Measurements from ENCODE around the gene KCNC1.

KCNC1 gene

DNA sequence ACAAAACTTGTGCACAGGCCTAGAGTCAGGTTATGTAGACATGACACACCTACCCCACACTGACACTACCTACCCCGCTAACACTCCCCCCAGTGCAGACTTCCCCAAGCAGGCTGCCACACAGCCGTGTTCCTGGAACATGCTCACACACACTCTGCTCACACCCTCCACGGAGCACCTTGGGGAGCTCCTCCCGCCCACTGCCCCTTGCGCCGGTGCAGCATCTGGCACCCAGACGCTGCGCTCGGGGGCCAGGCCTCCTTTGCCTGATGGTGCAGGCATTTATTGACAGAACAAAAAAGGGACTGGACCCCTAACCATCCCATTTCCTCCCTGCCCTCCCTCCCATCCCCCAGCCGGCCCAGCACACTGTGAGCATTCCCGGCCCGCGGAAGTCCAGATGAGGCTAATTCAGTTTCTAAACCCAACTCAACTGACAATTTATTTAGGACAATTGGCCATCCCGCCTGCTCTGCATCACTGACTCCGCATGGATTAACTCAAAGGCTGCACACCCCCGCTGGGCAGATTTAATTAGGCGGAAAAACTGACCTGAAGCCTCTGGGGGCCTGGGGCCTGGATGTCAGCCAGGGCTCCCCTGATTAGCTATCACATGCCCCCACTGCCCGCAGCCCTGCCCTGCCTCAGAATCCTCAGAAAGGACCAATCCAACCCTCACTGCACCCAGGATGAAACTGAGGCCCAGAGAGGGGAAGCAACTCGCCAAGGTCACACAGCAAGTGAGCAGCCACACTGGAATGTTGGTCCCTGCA, 30.1 kb downstream of the KCNC1 start:
- no peak for DNase-seq (ENCODE audit: low read depth)
- no peak for TF ChIP-seq CTCF (IDR thresholded peaks at IDR 0.05; ENCODE audit: low read depth, low read length, missing control alignments)
- H3K4me3 ChIP-seq (ENCODE audit: low read depth, low read length), result no peak overlapping the region

DNA sequence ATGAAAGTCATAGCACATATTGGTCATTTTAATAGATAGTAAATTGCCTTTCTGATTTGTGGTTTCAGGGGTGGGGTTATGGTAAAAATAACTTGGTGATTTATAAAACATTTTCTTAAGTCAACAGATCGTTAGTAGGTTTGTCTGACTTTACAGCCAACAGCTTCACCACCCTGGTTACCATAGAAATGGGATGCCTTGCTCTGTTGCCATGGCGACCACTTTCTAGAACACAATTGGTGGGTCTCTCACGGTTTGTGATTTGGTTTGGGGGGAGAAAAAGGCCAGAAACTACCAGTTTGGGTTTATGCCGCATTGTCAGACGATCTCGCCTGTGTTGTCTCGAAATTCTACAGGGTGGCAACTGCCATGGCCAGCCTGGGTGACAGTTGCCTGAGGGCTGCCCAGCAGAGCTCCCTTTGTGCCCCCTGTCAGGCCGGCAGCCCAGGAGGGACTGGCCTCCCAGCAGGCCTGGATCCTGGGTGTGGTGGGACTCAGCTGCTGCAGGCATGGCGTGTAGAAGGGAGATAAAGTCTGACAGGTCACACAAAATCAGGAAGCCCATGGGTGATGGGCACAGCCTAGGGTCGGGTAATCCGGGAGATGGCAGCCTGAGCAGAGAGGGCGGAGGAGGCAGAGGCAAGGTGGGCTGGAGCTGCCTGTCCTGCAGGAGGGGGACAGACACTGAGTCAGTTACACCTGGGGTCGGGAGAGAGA, 30.9 kb downstream of the KCNC1 start:
- no peak for DNase-seq (ENCODE audit: low read depth)
- no peak for TF ChIP-seq CTCF (IDR thresholded peaks at IDR 0.05; ENCODE audit: low read depth, low read length, missing control alignments)
- H3K4me3 ChIP-seq (ENCODE audit: low read depth, low read length), result no peak overlapping the region

- no peak for DNase-seq (ENCODE audit: low read depth)
- no peak for TF ChIP-seq CTCF (IDR thresholded peaks at IDR 0.05; ENCODE audit: low read depth, low read length, missing control alignments)
- no peak overlapping the region for H3K4me3 ChIP-seq (ENCODE audit: low read depth, low read length)
Observed at GRCh38 chr11:17766073-17766359, 31.4 kb downstream of the KCNC1 start.

DNA sequence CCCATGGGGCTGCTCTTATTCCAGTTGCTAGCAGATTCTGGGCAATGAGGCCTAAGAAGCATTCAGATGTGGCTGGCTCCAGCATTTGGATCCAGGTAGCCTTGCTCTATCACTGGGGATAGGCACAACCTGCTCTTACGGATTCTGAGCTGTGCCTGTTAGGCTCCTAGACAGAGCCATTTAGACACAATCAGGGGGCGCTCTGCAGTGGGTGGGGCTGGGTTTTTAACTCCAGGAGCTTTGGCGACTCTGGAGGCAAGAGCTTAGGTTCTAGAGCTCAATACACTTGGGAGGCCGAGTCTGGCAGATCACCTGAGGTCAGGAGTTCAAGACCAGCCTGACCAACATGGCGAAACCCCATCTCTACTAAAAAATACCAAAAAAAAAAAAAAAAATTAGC, 32.0 kb downstream of the KCNC1 start:
- TF ChIP-seq CTCF (IDR thresholded peaks at IDR 0.05; ENCODE audit: low read depth, low read length, missing control alignments), result peak; percentile 11
- DNase-seq (ENCODE audit: low read depth), result no peak
- no peak overlapping the region for H3K4me3 ChIP-seq (ENCODE audit: low read depth, low read length)

DNA sequence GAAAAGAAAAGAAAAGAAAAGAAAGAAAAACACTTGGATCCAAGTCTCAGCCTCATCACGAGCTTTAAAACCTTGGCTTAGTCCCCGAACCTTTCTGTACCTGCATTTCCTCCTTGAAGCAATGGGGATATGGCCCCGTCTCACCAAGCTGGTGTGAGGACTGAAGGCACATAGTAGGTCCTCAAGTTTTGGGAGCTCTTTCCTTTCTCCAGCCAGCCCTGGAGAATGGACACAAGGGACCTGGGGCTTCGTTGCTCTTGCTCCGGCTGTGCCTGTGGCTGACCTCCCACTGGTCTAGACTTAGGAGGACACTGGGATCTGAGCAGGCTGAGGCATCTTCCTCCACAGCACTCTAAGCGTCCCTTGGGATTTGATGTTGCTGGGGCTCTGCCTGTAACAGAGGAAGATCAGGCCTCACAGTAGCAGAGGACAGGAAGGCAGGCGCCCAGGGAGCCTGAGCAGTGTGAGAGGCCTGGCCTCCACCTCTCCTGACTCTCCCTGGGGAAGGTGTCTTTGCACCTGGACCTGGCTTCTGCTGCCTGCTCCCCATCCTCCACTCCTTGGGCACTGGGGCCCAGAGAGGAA, 32.8 kb downstream of the KCNC1 start:
- H3K4me3 ChIP-seq (ENCODE audit: low read depth, low read length), result no peak overlapping the region
- no peak for TF ChIP-seq CTCF (IDR thresholded peaks at IDR 0.05; ENCODE audit: low read depth, low read length, missing control alignments)
- DNase-seq (ENCODE audit: low read depth), result no peak

DNA sequence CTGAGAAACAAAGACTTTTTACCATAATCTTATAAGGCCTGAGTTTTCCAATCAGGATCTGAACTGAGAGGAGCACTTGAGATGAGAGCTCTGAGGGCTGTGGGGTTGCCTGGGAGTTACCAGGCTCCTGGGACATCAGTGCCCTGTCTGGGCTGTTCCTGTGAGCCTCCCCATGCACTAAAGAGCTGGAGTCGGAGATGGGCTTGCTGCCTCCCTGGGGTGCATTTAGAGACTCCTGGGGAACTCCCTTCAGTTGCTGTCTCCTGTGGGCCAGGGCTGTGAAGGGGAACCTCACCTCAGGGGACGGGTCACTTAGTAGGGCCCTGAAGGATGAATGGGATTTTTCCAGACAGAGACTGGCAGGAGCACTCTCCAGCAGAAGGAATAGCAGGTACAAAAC, 33.3 kb downstream of the KCNC1 start:
- H3K4me3 ChIP-seq (ENCODE audit: low read depth, low read length), result no peak overlapping the region
- no peak for DNase-seq (ENCODE audit: low read depth)
- TF ChIP-seq CTCF (IDR thresholded peaks at IDR 0.05; ENCODE audit: low read depth, low read length, missing control alignments), result no peak
